ENCODE data around the gene IGF2.

GRCh38 chr11:2158296-2158737 lies 19.1 kb upstream of the IGF2 start:
- TF ChIP-seq, protein P1, sequence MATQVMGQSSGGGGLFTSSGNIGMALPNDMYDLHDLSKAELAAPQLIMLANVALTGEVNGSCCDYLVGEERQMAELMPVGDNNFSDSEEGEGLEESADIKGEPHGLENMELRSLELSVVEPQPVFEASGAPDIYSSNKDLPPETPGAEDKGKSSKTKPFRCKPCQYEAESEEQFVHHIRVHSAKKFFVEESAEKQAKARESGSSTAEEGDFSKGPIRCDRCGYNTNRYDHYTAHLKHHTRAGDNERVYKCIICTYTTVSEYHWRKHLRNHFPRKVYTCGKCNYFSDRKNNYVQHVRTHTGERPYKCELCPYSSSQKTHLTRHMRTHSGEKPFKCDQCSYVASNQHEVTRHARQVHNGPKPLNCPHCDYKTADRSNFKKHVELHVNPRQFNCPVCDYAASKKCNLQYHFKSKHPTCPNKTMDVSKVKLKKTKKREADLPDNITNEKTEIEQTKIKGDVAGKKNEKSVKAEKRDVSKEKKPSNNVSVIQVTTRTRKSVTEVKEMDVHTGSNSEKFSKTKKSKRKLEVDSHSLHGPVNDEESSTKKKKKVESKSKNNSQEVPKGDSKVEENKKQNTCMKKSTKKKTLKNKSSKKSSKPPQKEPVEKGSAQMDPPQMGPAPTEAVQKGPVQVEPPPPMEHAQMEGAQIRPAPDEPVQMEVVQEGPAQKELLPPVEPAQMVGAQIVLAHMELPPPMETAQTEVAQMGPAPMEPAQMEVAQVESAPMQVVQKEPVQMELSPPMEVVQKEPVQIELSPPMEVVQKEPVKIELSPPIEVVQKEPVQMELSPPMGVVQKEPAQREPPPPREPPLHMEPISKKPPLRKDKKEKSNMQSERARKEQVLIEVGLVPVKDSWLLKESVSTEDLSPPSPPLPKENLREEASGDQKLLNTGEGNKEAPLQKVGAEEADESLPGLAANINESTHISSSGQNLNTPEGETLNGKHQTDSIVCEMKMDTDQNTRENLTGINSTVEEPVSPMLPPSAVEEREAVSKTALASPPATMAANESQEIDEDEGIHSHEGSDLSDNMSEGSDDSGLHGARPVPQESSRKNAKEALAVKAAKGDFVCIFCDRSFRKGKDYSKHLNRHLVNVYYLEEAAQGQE (IDR thresholded peaks at IDR 0.05; ENCODE audit: insufficient read depth in 1 of 2, low read depth in 2 of 2, low read length in 2 of 2): no peak
- TF ChIP-seq POLR2AphosphoS5 (IDR thresholded peaks at IDR 0.05; ENCODE audit: low read depth, low read length) (no peak), SIN3A (IDR thresholded peaks at IDR 0.05; ENCODE audit: borderline replicate concordance, insufficient read depth, low read length) (no peak)
